ENCODE measurements around the gene VPS37B.
A peak's percentile ranks its signal among the peaks of the same experiment; 100 is the strongest.

GRCh38 chr12:122860040-122860853, 35.7 kb downstream of the VPS37B start:
- TF ChIP-seq CTCF (IDR thresholded peaks at IDR 0.05; ENCODE audit: insufficient read depth, low read length, poor library complexity, severe bottlenecking): peak; percentile 87
- no peak for TF ChIP-seq EZH2phosphoT487 (conservative IDR thresholded peaks at IDR 0.05; ENCODE audit: low read length)
